H1 (cell line): ENCODE measurements around the gene GALNT6. TPM values are rescaled to one million over a fixed set of nuclear protein-coding genes. Genes with fewer than 3 reads are reported as not detected.

Experiments
- CTCF ChIA-PET: fragments of 300-600 bp; sonication (Branson Sonifier 250); formaldehyde crosslinking; loops from one replicate; lab custom pipeline; 2021; ENCODE audit not compliant: partially characterized antibody; lab: Charles Lee
- POLR2A ChIA-PET: fragments of 300-600 bp; sonication (Branson Sonifier 250); formaldehyde crosslinking; loops from one replicate; lab custom pipeline; 2021; ENCODE audit warnings: inconsistent platforms; ENCODE audit not compliant: partially characterized antibody; lab: Charles Lee
- DNase-seq, 2 experiments: peaks; one replicate each; pipeline versions ENCODE4 v3.0.0 to v3.0.0-alpha.2; 2010 to 2022; ENCODE audit warnings: low spot score in 2 of 2, low read depth in 1 of 2, mixed read lengths in 1 of 2
- FAIRE-seq: peaks from 2 replicates; lab custom pipeline; 2011; peaks lifted over from hg19 to GRCh38; lab: Jason Lieb, UNC
- H2AFZ ChIP-seq: 2 replicates; pipeline ENCODE4 v1.8.1; 2012; ENCODE audit warnings: low read length, inconsistent platforms
- H2AK5ac ChIP-seq: 2 replicates; pipeline ENCODE4 v1.6.1; 2013; ENCODE audit warnings: low read depth, low read length
- H2BK120ac ChIP-seq: replicated peaks from 2 replicates; pipeline ENCODE3; 2013; ENCODE audit warnings: low read depth, low read length, inconsistent platforms
- H2BK12ac ChIP-seq: 2 replicates; pipeline ENCODE4 v1.6.1; 2013; ENCODE audit warnings: low read depth, low read length
- H2BK15ac ChIP-seq: 2 replicates; pipeline ENCODE4 v1.6.1; 2013; ENCODE audit warnings: low read length
- H2BK20ac ChIP-seq: 2 replicates; pipeline ENCODE4 v1.6.1; 2013; ENCODE audit warnings: low read length
- H2BK5ac ChIP-seq: 2 replicates; pipeline ENCODE4 v1.6.1; 2013; ENCODE audit warnings: low read depth, low read length
- H3K14ac ChIP-seq: 2 replicates; pipeline ENCODE4 v1.6.1; 2013; ENCODE audit warnings: inconsistent platforms; ENCODE audit not compliant: insufficient read length
- H3K18ac ChIP-seq: 2 replicates; pipeline ENCODE4 v1.6.1; 2013; ENCODE audit warnings: low read length; ENCODE audit errors: extremely low read depth
- H3K23ac ChIP-seq: 2 replicates; pipeline ENCODE4 v1.6.1; 2013; ENCODE audit warnings: inconsistent platforms; ENCODE audit not compliant: insufficient read length
- H3K23me2 ChIP-seq: 2 replicates; pipeline ENCODE4 v1.6.1; 2013; ENCODE audit warnings: low read depth, low read length
- H3K27ac ChIP-seq: 2 replicates; pipeline ENCODE4 v1.6.1; 2011; ENCODE audit warnings: low read depth, low read length, inconsistent platforms
- H3K27me3 ChIP-seq, 4 experiments: replicated peaks in 1 of 4; 1 replicate in 1 of 4; 2 replicates in 3 of 4; pipeline versions ENCODE4 v1.6.1 to v1.8.1; 2011 to 2013; ENCODE audit warnings: low read length in 3 of 4, mild to moderate bottlenecking in 3 of 4, inconsistent platforms in 2 of 4, mixed read lengths in 2 of 4, moderate library complexity in 1 of 4; ENCODE audit not compliant: control insufficient read depth in 3 of 4, insufficient read depth in 3 of 4; ENCODE audit errors: extremely low read depth in 1 of 4
- H3K36me3 ChIP-seq, 4 experiments: 2 replicates each; pipeline versions ENCODE4 v1.6.1 to v1.8.1; 2011 to 2013; ENCODE audit warnings: mild to moderate bottlenecking in 4 of 4, low read length in 3 of 4, moderate library complexity in 2 of 4, control low read depth in 1 of 4, inconsistent platforms in 1 of 4; ENCODE audit not compliant: insufficient read depth in 4 of 4, control insufficient read depth in 2 of 4
- H3K4ac ChIP-seq: replicated peaks from 2 replicates; pipeline ENCODE3; 2013; ENCODE audit warnings: low read length, low read depth, mixed read lengths, inconsistent platforms; ENCODE audit not compliant: insufficient read length
- H3K4me1 ChIP-seq, 4 experiments: replicated peaks in 1 of 4; 1 replicate in 1 of 4; 2 replicates in 3 of 4; pipeline versions ENCODE4 v1.6.1 to v1.8.1; 2011 to 2013; ENCODE audit warnings: low read length in 3 of 4, inconsistent platforms in 2 of 4, mixed read lengths in 1 of 4; ENCODE audit not compliant: insufficient read depth in 4 of 4, control insufficient read depth in 3 of 4
- H3K4me2 ChIP-seq, 2 experiments: 2 replicates each; pipeline versions ENCODE4 v1.6.1 to v1.8.1; 2011 to 2013; ENCODE audit warnings: low read depth in 2 of 2, low read length in 2 of 2, control low read depth in 1 of 2, inconsistent platforms in 1 of 2, mild to moderate bottlenecking in 1 of 2; ENCODE audit not compliant: insufficient read depth in 1 of 2
- H3K4me3 ChIP-seq, 4 experiments: fragments of 200-600, 300-600 bp in 1 of 4; sonication (generic), shearing (Covaris generic), sonication (Bioruptor Twin) in 1 of 4; 2 replicates each; pipeline versions ENCODE4 v1.5.1 to v1.8.1; 2011 to 2016; ENCODE audit warnings: low read length in 4 of 4, low read depth in 3 of 4, control low read depth in 2 of 4, inconsistent platforms in 2 of 4, mild to moderate bottlenecking in 2 of 4, mixed read lengths in 1 of 4, moderate library complexity in 1 of 4; ENCODE audit not compliant: insufficient read depth in 2 of 4; ENCODE audit errors: extremely low read depth in 1 of 4
- H3K56ac ChIP-seq: replicated peaks from 2 replicates; pipeline ENCODE3; 2013; ENCODE audit warnings: low read depth, mild to moderate bottlenecking, mixed read lengths, low read length, inconsistent platforms; ENCODE audit not compliant: insufficient read length
- H3K79me1 ChIP-seq: 2 replicates; pipeline ENCODE4 v1.6.1; 2013; ENCODE audit warnings: low read depth, low read length, control low read depth
- H3K79me2 ChIP-seq, 2 experiments: 2 replicates each; pipeline versions ENCODE4 v1.6.1 to v1.8.1; 2012 to 2013; ENCODE audit warnings: low read length in 2 of 2, mild to moderate bottlenecking in 2 of 2, inconsistent platforms in 1 of 2; ENCODE audit not compliant: insufficient read depth in 2 of 2, control insufficient read depth in 1 of 2
- H3K9ac ChIP-seq, 4 experiments: replicated peaks in 1 of 4; 1 replicate in 1 of 4; 2 replicates in 3 of 4; pipeline versions ENCODE4 v1.6.1 to v1.8.1; 2011 to 2013; ENCODE audit warnings: low read depth in 3 of 4, low read length in 3 of 4, control low read depth in 2 of 4, mild to moderate bottlenecking in 2 of 4, moderate library complexity in 2 of 4, inconsistent platforms in 1 of 4; ENCODE audit errors: extremely low read depth in 1 of 4
- H3K9me3 ChIP-seq, 2 experiments: 2 replicates each; pipeline versions ENCODE4 v1.6.1 to v1.8.1; 2012 to 2013; ENCODE audit warnings: mild to moderate bottlenecking in 2 of 2, moderate library complexity in 2 of 2, control low read depth in 1 of 2, inconsistent platforms in 1 of 2, low read depth in 1 of 2, low read length in 1 of 2, mixed read lengths in 1 of 2; ENCODE audit not compliant: insufficient read depth in 2 of 2
- H4K20me1 ChIP-seq, 2 experiments: replicated peaks in 1 of 2; 2 replicates each; pipeline versions ENCODE3 to v1.8.1; 2011 to 2013; ENCODE audit warnings: inconsistent platforms in 2 of 2, low read length in 2 of 2, mild to moderate bottlenecking in 1 of 2; ENCODE audit not compliant: insufficient read depth in 2 of 2, control insufficient read depth in 1 of 2
- H4K5ac ChIP-seq: 2 replicates; pipeline ENCODE4 v1.6.1; 2013; ENCODE audit warnings: low read length, low read depth, mixed read lengths, inconsistent platforms; ENCODE audit not compliant: insufficient read length
- H4K8ac ChIP-seq: 2 replicates; pipeline ENCODE4 v1.8.0; 2013; ENCODE audit warnings: mild to moderate bottlenecking, moderate library complexity, low read length, inconsistent platforms; ENCODE audit not compliant: insufficient read depth; ENCODE audit errors: extremely low read depth
- H4K91ac ChIP-seq: replicated peaks from 2 replicates; pipeline ENCODE3; 2013; ENCODE audit warnings: low read length, mixed read lengths, inconsistent platforms; ENCODE audit not compliant: insufficient read length
- POU5F1 ChIP-seq: IDR thresholded peaks from 2 replicates; pipeline ENCODE4 v1.6.1; 2011; ENCODE audit warnings: low read depth, mild to moderate bottlenecking, low read length, moderate library complexity
- RBBP5 ChIP-seq: IDR thresholded peaks from 2 replicates; pipeline ENCODE4 v1.7.1; 2012; ENCODE audit warnings: low read depth, mild to moderate bottlenecking, inconsistent platforms, low read length, moderate library complexity, borderline replicate concordance
- SIRT6 ChIP-seq: IDR thresholded peaks from one replicate; pipeline ENCODE4 v1.7.1; 2012; ENCODE audit warnings: low read length, inconsistent platforms
- SIX5 ChIP-seq: IDR thresholded peaks from 2 replicates; pipeline ENCODE4 v1.6.1; 2011; ENCODE audit warnings: mild to moderate bottlenecking, low read depth, low read length
- WGBS, 2 experiments: shearing (Covaris generic) in 1 of 2; methylation state at CpG; one replicate each; pipeline versions ENCODE4 v1.1.6 to v1.1.7; 2013 to 2015; ENCODE audit warnings: low lambda C conversion rate in 2 of 2, mixed read lengths in 2 of 2, inconsistent platforms in 1 of 2, low coverage in 1 of 2, missing lambda C conversion rate in 1 of 2; ENCODE audit not compliant: insufficient replicate concordance in 2 of 2, insufficient coverage in 1 of 2, insufficient read length in 1 of 2; ENCODE audit errors: extremely low coverage in 1 of 2, missing lambda C conversion rate in 1 of 2; 5-methylcytosine and 5-hydroxymethylcytosine counted together
- polyA plus RNA-seq, 7 experiments: library from polyadenylated mRNA; depleted of rRNA in 3 of 7; stranded (reverse) in 5 of 7; unstranded in 2 of 7; fragments of >200 nt in 5 of 7; fragments of 200-250 nt in 2 of 7; gene quantifications; 1 replicate in 5 of 7; 2 replicates in 1 of 7; 4 replicates in 1 of 7; pipeline versions ENCODE4 v1.2.1 to v1.2.3, GENCODE V29; 2011 to 2013; ENCODE audit warnings: missing spikeins in 2 of 7, mixed read lengths in 2 of 7
- total RNA-seq: library from RNA; stranded (reverse); fragmentation: NEBNext Ultra II Directional; extraction: Animal tissue kit (Norgen Biotek cat#: 25700); gene quantifications from 2 replicates; pipeline ENCODE4 v1.2.1, GENCODE V29; 2021

GALNT6 gene
- total and polyA plus RNA-seq, 2 of the 8 experiments (the other 6 are each of a cell fraction or from before 2014, with no cell fraction given), result 5.8 to 10.7 TPM

DNA sequence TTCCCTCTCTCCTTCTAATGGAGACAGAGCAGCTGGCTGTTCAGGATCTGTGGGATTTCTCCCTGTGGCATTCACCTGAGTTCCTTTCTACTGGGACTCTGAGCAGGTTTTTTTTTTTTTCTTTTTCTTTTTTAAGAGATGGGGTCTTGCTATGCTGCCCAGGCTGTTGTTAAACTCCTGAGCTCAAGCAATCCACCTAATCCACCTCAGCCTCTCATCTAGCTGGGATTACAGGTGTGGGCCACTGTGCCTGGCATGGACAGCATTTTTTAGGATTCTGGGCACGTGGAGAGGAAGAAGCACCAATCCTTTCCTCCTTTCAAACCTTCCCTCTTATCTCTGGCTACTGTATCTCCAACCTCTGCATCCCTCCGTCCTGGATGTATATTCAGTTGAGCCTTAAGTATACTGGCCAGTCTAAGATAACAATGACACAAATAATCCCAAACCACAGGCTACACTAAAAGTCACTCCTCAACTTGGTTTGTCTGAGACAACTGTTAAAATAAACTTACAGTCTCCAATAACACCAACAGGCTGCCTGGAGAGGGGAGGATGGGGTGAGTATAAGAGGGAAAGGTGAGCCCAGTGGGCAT, 28.4 kb downstream of the GALNT6 start:
- H2AFZ ChIP-seq, result no peak overlapping the region
- no peaks in the 10 kb centered on the region for H3K79me2 ChIP-seq
- H3K23me2 ChIP-seq, result no peaks in the 10 kb centered on the region
- H3K23ac ChIP-seq, result no peak overlapping the region
- H2BK15ac ChIP-seq, result no peak overlapping the region
- 79% methylated on average over 2 of the region's 2 CpGs; no CpG with 5 or more reads in 1 of the 2 experiments for WGBS, 2 experiments
- H4K8ac ChIP-seq, result no peak overlapping the region
- no peaks in the 10 kb centered on the region for H3K9me3 ChIP-seq
- peaks cover 0 to 17% (median 1%) of the 10 kb centered on the region in 4 experiments; a peak in 4 of 8 replicates for H3K36me3 ChIP-seq
- no peak overlapping the region for H4K91ac ChIP-seq
- H3K9ac ChIP-seq, result no peak overlapping the region
- no peak overlapping the region for H3K4me2 ChIP-seq
- no peak overlapping the region for H3K4ac ChIP-seq
- CTCF ChIA-PET, result interaction anchor here (1.2 to 4.4 kb wide), 4 partner anchors 8 to 93 kb away, joined by 3 to 44 read pairs (median 3); no protein-coding TSS in a partner anchor
- no peaks in the 10 kb centered on the region; a peak in 2 of 7 replicates for H3K4me1 ChIP-seq
- no peak overlapping the region for H3K4me3 ChIP-seq
- H3K79me1 ChIP-seq, result no peaks in the 10 kb centered on the region
- no peaks in the 10 kb centered on the region for H3K27me3 ChIP-seq
- no peak overlapping the region for H2AK5ac ChIP-seq
- no peak overlapping the region for H2BK5ac ChIP-seq
- H2BK20ac ChIP-seq, result no peak overlapping the region
- DNase-seq, result no peak
- H3K27ac ChIP-seq, result no peak overlapping the region
- H3K14ac ChIP-seq, result no peak overlapping the region
- H3K18ac ChIP-seq, result no peak overlapping the region
- H4K5ac ChIP-seq, result no peak overlapping the region
- no peak overlapping the region for H2BK12ac ChIP-seq
- TF ChIP-seq RBBP5 (no peak), SIRT6 (no peak), SIX5 (no peak), POU5F1 (no peak)
- H4K20me1 ChIP-seq, result no peaks in the 10 kb centered on the region
- no peak for FAIRE-seq
- no peak overlapping the region for H3K56ac ChIP-seq
- POLR2A ChIA-PET, result interaction anchor here (1.3 kb wide), 1 partner anchor 9 kb away, joined by 3 read pairs; no protein-coding TSS in a partner anchor
- no peak overlapping the region for H2BK120ac ChIP-seq
